ENCODE results near the gene ARGLU1.

Gene ARGLU1

DNA sequence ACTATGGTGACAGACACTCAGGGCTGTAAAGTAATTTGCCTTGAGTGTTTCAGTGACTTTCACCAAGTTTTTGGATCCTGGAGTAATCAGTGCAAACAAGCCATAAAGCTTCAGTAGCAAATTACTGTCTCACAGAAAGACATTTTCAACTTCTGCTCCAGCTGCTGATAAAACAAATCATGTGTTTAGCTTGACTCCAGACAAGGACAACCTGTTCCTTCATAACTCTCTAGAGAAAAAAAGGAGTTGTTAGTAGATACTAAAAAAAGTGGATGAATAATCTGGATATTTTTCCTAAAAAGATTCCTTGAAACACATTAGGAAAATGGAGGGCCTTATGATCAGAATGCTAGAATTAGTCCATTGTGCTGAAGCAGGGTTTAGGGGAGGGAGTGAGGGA is 9.4 kb downstream of the ARGLU1 start:
- no peak for DNase-seq (ENCODE audit: low spot score)
- no peak overlapping the region for H3K18ac ChIP-seq (ENCODE audit: low read length)
- no peak overlapping the region for H3K4me2 ChIP-seq (ENCODE audit: insufficient read depth, low read length, poor library complexity, severe bottlenecking)
- H3K23ac ChIP-seq (ENCODE audit: low read depth, low read length, poor library complexity), result no peak overlapping the region
- H3K27ac ChIP-seq (replicated peaks; ENCODE audit: low read length), result no peak overlapping the region
- H4K8ac ChIP-seq (ENCODE audit: low read depth, low read length), result no peak overlapping the region
- H3K14ac ChIP-seq (ENCODE audit: low read length), result no peak overlapping the region
- H3K4me3 ChIP-seq (ENCODE audit: low read length in 2 of 2), result no peak overlapping the region
- no peak overlapping the region for H2AFZ ChIP-seq (ENCODE audit: low read length)
- peaks cover 2% of the 10 kb centered on the region for H3K79me1 ChIP-seq (ENCODE audit: low read depth, low read length)
- H3K9me3 ChIP-seq (replicated peaks in 1 of 2; ENCODE audit: control insufficient read depth in 2 of 2, insufficient read depth in 1 of 2, low read depth in 1 of 2, low read length in 2 of 2), result peaks cover 0 to 35% of the 10 kb centered on the region in 2 donors
- H3K36me3 ChIP-seq (replicated peaks in 1 of 2; ENCODE audit: control insufficient read depth in 2 of 2, insufficient read depth in 2 of 2, low read length in 2 of 2), result peaks cover 22 to 84% of the 10 kb centered on the region in 2 donors
- H2BK12ac ChIP-seq (ENCODE audit: low read length), result no peak overlapping the region
- no peaks in the 10 kb centered on the region for H3K27me3 ChIP-seq (ENCODE audit: control insufficient read depth in 3 of 3, insufficient read depth in 3 of 3, low read depth in 1 of 3, low read length in 3 of 3)
- H3K9ac ChIP-seq (ENCODE audit: low read depth, low read length, poor library complexity), result no peak overlapping the region
- no peak overlapping the region for H3K4ac ChIP-seq (ENCODE audit: low read length)
- H2BK5ac ChIP-seq (ENCODE audit: low read length), result no peak overlapping the region
- H2BK120ac ChIP-seq (ENCODE audit: low read depth, low read length), result no peak overlapping the region
- no peak overlapping the region for H2BK15ac ChIP-seq (ENCODE audit: low read length)
- no peak overlapping the region for H2AK5ac ChIP-seq (ENCODE audit: low read depth, low read length)
- H4K91ac ChIP-seq (ENCODE audit: low read depth, low read length, poor library complexity), result no peak overlapping the region
- H3K4me1 ChIP-seq (ENCODE audit: control insufficient read depth in 2 of 2, insufficient read depth in 1 of 2, low read depth in 1 of 2, low read length in 2 of 2), result peaks cover 5 to 10% of the 10 kb centered on the region in 2 donors

DNA sequence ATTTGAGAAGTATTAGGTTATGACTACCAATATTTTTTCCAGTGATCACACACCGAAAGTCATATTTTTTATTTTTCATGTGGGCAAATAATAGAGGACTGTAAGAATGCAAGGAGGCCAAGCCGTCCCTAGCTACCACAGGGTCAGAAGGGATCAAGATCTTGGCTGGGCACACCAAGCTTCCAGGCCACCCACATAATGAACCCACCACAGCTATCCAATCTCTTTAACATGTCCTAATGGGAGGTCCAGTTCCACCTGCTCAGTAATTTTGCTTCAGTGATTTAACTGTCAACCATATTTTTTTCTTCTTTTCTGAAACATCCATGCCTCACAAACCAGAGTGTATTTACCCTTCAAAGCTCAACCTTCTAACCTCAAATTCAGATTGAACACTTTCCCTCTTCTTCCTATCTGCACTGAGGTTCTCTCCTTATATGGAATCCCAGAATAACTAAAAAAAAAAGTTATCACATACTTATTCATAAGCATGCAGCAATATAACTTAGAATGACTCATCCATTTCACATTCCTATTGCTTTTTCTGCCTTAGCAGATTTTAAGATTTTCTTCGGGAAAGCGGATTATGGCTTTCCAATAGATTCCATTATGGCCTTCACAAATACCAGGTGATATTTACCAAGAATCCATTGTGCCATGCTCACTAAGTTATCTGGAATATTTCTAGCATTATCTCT is 12.2 kb downstream of the ARGLU1 start:
- Histone ChIP-seq H3K9ac (ENCODE audit: low read depth, low read length, poor library complexity) (no peak overlapping the region), H3K27ac (replicated peaks; ENCODE audit: low read length) (no peak overlapping the region), H2BK15ac (ENCODE audit: low read length) (no peak overlapping the region), H3K4me1 (ENCODE audit: control insufficient read depth in 2 of 2, insufficient read depth in 1 of 2, low read depth in 1 of 2, low read length in 2 of 2) (no peaks in the 10 kb centered on the region), H3K4me3 (ENCODE audit: low read length in 2 of 2) (no peak overlapping the region), H4K91ac (ENCODE audit: low read depth, low read length, poor library complexity) (no peak overlapping the region), H3K79me1 (ENCODE audit: low read depth, low read length) (peaks cover 2% of the 10 kb centered on the region), H2BK120ac (ENCODE audit: low read depth, low read length) (no peak overlapping the region), H3K4ac (ENCODE audit: low read length) (no peak overlapping the region), H3K14ac (ENCODE audit: low read length) (no peak overlapping the region), H3K9me3 (replicated peaks in 1 of 2; ENCODE audit: control insufficient read depth in 2 of 2, insufficient read depth in 1 of 2, low read depth in 1 of 2, low read length in 2 of 2) (peaks cover 0 to 41% of the 10 kb centered on the region in 2 donors), H3K23ac (ENCODE audit: low read depth, low read length, poor library complexity) (no peak overlapping the region), H2AFZ (ENCODE audit: low read length) (no peak overlapping the region), H2BK12ac (ENCODE audit: low read length) (no peak overlapping the region), H3K27me3 (ENCODE audit: control insufficient read depth in 3 of 3, insufficient read depth in 3 of 3, low read depth in 1 of 3, low read length in 3 of 3) (no peaks in the 10 kb centered on the region), H3K18ac (ENCODE audit: low read length) (no peak overlapping the region), H2AK5ac (ENCODE audit: low read depth, low read length) (no peak overlapping the region), H3K4me2 (ENCODE audit: insufficient read depth, low read length, poor library complexity, severe bottlenecking) (no peak overlapping the region), H2BK5ac (ENCODE audit: low read length) (no peak overlapping the region), H4K8ac (ENCODE audit: low read depth, low read length) (no peak overlapping the region), H3K36me3 (replicated peaks in 1 of 2; ENCODE audit: control insufficient read depth in 2 of 2, insufficient read depth in 2 of 2, low read length in 2 of 2) (peaks cover 25 to 97% of the 10 kb centered on the region in 2 donors)
- DNase-seq (ENCODE audit: low spot score), result no peak
- no CpG with 5 or more reads among the region's 4 CpGs for WGBS, 2 donors (ENCODE audit: extremely low coverage in 2 of 2, insufficient read length in 2 of 2, insufficient replicate concordance in 1 of 2)

DNA sequence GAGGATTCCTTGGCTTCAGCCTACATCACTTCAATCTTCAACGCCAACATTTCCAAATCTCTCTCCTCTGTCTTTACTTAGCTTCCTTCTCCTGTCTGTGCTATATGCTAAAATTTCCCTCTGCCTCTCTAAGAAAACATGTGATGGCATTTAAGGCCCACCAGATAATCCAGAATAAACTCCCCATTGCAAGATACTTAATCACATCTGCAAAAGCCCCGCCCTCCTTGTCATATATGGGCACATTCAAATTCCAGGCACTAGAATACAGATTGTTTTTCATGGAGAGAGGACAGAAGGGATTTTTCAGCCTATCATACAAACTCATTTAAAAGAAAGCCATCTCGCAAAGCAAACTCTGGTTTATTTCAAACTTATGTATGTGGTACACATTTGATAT is 16.2 kb downstream of the ARGLU1 start:
- Histone ChIP-seq H4K91ac (ENCODE audit: low read depth, low read length, poor library complexity) (no peak overlapping the region), H2AFZ (ENCODE audit: low read length) (no peak overlapping the region), H3K4ac (ENCODE audit: low read length) (no peak overlapping the region), H3K36me3 (replicated peaks in 1 of 2; ENCODE audit: control insufficient read depth in 2 of 2, insufficient read depth in 2 of 2, low read length in 2 of 2) (peaks cover 25 to 100% of the 10 kb centered on the region in 2 donors), H2BK15ac (ENCODE audit: low read length) (no peak overlapping the region), H3K14ac (ENCODE audit: low read length) (no peak overlapping the region), H2BK12ac (ENCODE audit: low read length) (no peak overlapping the region), H3K4me1 (ENCODE audit: control insufficient read depth in 2 of 2, insufficient read depth in 1 of 2, low read depth in 1 of 2, low read length in 2 of 2) (no peaks in the 10 kb centered on the region), H3K79me1 (ENCODE audit: low read depth, low read length) (peaks cover 2% of the 10 kb centered on the region), H2AK5ac (ENCODE audit: low read depth, low read length) (no peak overlapping the region), H3K4me3 (ENCODE audit: low read length in 2 of 2) (no peak overlapping the region), H3K9ac (ENCODE audit: low read depth, low read length, poor library complexity) (no peak overlapping the region), H3K23ac (ENCODE audit: low read depth, low read length, poor library complexity) (no peak overlapping the region), H2BK120ac (ENCODE audit: low read depth, low read length) (no peak overlapping the region), H3K27ac (replicated peaks; ENCODE audit: low read length) (no peak overlapping the region), H4K8ac (ENCODE audit: low read depth, low read length) (no peak overlapping the region), H2BK5ac (ENCODE audit: low read length) (no peak overlapping the region), H3K27me3 (ENCODE audit: control insufficient read depth in 3 of 3, insufficient read depth in 3 of 3, low read depth in 1 of 3, low read length in 3 of 3) (no peaks in the 10 kb centered on the region), H3K9me3 (replicated peaks in 1 of 2; ENCODE audit: control insufficient read depth in 2 of 2, insufficient read depth in 1 of 2, low read depth in 1 of 2, low read length in 2 of 2) (peaks cover 0 to 34% of the 10 kb centered on the region in 2 donors), H3K18ac (ENCODE audit: low read length) (no peak overlapping the region), H3K4me2 (ENCODE audit: insufficient read depth, low read length, poor library complexity, severe bottlenecking) (no peak overlapping the region)
- DNase-seq (ENCODE audit: low spot score), result no peak
- no CpG with 5 or more reads among the region's 3 CpGs for WGBS, 2 donors (ENCODE audit: extremely low coverage in 2 of 2, insufficient read length in 2 of 2, insufficient replicate concordance in 1 of 2)

DNA sequence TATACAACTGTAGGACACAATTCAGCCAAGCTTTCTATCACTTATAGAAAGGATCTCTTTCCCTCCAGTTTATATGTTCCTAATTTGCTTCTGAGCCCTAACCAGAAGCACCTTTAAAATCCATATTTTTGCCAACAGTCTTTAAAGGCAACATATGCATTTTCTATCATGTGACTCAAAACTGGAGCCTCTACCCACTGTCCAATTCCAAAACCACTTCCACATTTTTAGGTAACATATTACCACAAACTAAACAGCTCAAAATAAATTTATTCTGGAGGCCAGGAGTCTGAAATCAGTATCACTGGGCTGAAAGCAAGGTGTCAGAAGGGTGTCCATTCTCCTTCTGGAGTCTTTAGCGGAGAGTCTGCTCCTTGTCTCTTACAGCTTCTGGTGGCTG is 16.6 kb downstream of the ARGLU1 start:
- H3K4ac ChIP-seq (ENCODE audit: low read length), result no peak overlapping the region
- no peak overlapping the region for H2BK120ac ChIP-seq (ENCODE audit: low read depth, low read length)
- peaks cover 25 to 100% of the 10 kb centered on the region in 2 donors for H3K36me3 ChIP-seq (replicated peaks in 1 of 2; ENCODE audit: control insufficient read depth in 2 of 2, insufficient read depth in 2 of 2, low read length in 2 of 2)
- H3K9ac ChIP-seq (ENCODE audit: low read depth, low read length, poor library complexity), result no peak overlapping the region
- no peak overlapping the region for H3K4me2 ChIP-seq (ENCODE audit: insufficient read depth, low read length, poor library complexity, severe bottlenecking)
- H3K27ac ChIP-seq (replicated peaks; ENCODE audit: low read length), result no peak overlapping the region
- no peak overlapping the region for H2BK15ac ChIP-seq (ENCODE audit: low read length)
- no peak overlapping the region for H3K18ac ChIP-seq (ENCODE audit: low read length)
- no peak overlapping the region for H3K23ac ChIP-seq (ENCODE audit: low read depth, low read length, poor library complexity)
- no peak overlapping the region for H2AK5ac ChIP-seq (ENCODE audit: low read depth, low read length)
- no peak overlapping the region for H2BK12ac ChIP-seq (ENCODE audit: low read length)
- no peak overlapping the region for H4K8ac ChIP-seq (ENCODE audit: low read depth, low read length)
- H2BK5ac ChIP-seq (ENCODE audit: low read length), result no peak overlapping the region
- no peaks in the 10 kb centered on the region for H3K4me1 ChIP-seq (ENCODE audit: control insufficient read depth in 2 of 2, insufficient read depth in 1 of 2, low read depth in 1 of 2, low read length in 2 of 2)
- H2AFZ ChIP-seq (ENCODE audit: low read length), result no peak overlapping the region
- peaks cover 2% of the 10 kb centered on the region for H3K79me1 ChIP-seq (ENCODE audit: low read depth, low read length)
- WGBS, 2 donors (ENCODE audit: extremely low coverage in 2 of 2, insufficient read length in 2 of 2, insufficient replicate concordance in 1 of 2), result no CpG with 5 or more reads among the region's 1 CpG
- DNase-seq (ENCODE audit: low spot score), result no peak
- no peaks in the 10 kb centered on the region for H3K27me3 ChIP-seq (ENCODE audit: control insufficient read depth in 3 of 3, insufficient read depth in 3 of 3, low read depth in 1 of 3, low read length in 3 of 3)
- H3K4me3 ChIP-seq (ENCODE audit: low read length in 2 of 2), result no peak overlapping the region
- peaks cover 0 to 30% of the 10 kb centered on the region in 2 donors for H3K9me3 ChIP-seq (replicated peaks in 1 of 2; ENCODE audit: control insufficient read depth in 2 of 2, insufficient read depth in 1 of 2, low read depth in 1 of 2, low read length in 2 of 2)
- H3K14ac ChIP-seq (ENCODE audit: low read length), result no peak overlapping the region
- no peak overlapping the region for H4K91ac ChIP-seq (ENCODE audit: low read depth, low read length, poor library complexity)
